ENCODE measurements around the gene TRIOBP. TPM values are rescaled to one million over a fixed set of nuclear protein-coding genes. Genes with fewer than 3 reads are reported as not detected.
"Not testable (repeated sequence)": the region's sequence is repeated elsewhere in the genome, so short reads cannot be mapped to it uniquely, and the experiment has no call there.

TRIOBP gene
- total RNA-seq, 2 donors from 2014 or later: 126 to 146 TPM

- ATAC-seq (ENCODE audit: insufficient number of reproducible peaks, low FRiP score, low read depth) (no peak), DNase-seq (ENCODE audit: low spot score) (no peak)
- H3K27me3 ChIP-seq (replicated peaks; ENCODE audit: insufficient read depth): no peaks in the 10 kb centered on the region
- no peak overlapping the region for H3K4me3 ChIP-seq
- TF ChIP-seq CTCF (IDR thresholded peaks at IDR 0.05): no peak
- H3K4me1 ChIP-seq (ENCODE audit: control insufficient read depth in 1 of 2, low read depth in 2 of 2): no peaks in the 10 kb centered on the region
- H3K27ac ChIP-seq: no peak overlapping the region
- no peaks in the 10 kb centered on the region for H3K36me3 ChIP-seq
- H3K9me3 ChIP-seq: no peaks in the 10 kb centered on the region
Observed at GRCh38 chr22:37714634-37715033, 17.8 kb downstream of the TRIOBP start.

- Histone ChIP-seq H3K9me3 (no peaks in the 10 kb centered on the region), H3K36me3 (no peaks in the 10 kb centered on the region), H3K4me1 (ENCODE audit: control insufficient read depth in 1 of 2, low read depth in 2 of 2) (no peaks in the 10 kb centered on the region), H3K4me3 (no peak overlapping the region), H3K27ac (no peak overlapping the region), H3K27me3 (replicated peaks; ENCODE audit: insufficient read depth) (no peaks in the 10 kb centered on the region)
- no peak for TF ChIP-seq CTCF (IDR thresholded peaks at IDR 0.05)
- DNase-seq (ENCODE audit: low spot score) (no peak), ATAC-seq (ENCODE audit: insufficient number of reproducible peaks, low FRiP score, low read depth) (no peak)
Observed at GRCh38 chr22:37715760-37716159, 18.9 kb downstream of the TRIOBP start.

DNA sequence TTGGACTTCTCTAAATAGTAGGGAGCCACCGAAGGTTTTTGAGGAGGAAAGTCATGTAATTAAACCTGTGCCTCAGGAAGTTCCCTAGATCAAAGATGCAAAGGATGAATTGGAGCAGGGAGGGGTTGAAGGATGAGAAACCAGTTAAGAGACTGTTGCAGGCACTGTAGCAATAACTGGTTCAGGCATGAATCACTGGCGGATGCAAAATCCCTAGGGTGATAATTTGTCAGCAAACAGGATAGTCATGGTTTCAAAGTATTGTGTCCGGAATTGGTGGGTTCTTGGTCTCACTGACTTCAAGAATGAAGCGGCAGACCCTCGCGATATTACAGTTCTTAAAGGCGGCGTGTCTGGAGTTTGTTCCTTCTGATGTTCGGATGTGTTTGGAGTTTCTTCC, 19.9 kb downstream of the TRIOBP start:
- Histone ChIP-seq H3K9me3 (no peaks in the 10 kb centered on the region), H3K36me3 (no peaks in the 10 kb centered on the region), H3K4me3 (no peak overlapping the region), H3K27ac (no peak overlapping the region), H3K27me3 (replicated peaks; ENCODE audit: insufficient read depth) (no peaks in the 10 kb centered on the region), H3K4me1 (ENCODE audit: control insufficient read depth in 1 of 2, low read depth in 2 of 2) (no peaks in the 10 kb centered on the region)
- ATAC-seq (ENCODE audit: insufficient number of reproducible peaks, low FRiP score, low read depth) (no peak), DNase-seq (ENCODE audit: low spot score) (no peak)
- TF ChIP-seq CTCF (IDR thresholded peaks at IDR 0.05): no peak

GRCh38 chr22:37717235-37717634, 20.4 kb downstream of the TRIOBP start:
- H3K36me3 ChIP-seq; ATAC-seq (ENCODE audit: insufficient number of reproducible peaks, low FRiP score, low read depth); H3K27me3 ChIP-seq (replicated peaks; ENCODE audit: insufficient read depth); H3K27ac ChIP-seq; H3K9me3 ChIP-seq; DNase-seq (ENCODE audit: low spot score); H3K4me1 ChIP-seq (ENCODE audit: control insufficient read depth in 1 of 2, low read depth in 2 of 2); H3K4me3 ChIP-seq: not testable (repeated sequence)

GRCh38 chr22:37717746-37718305, 21.0 kb downstream of the TRIOBP start:
- not testable (repeated sequence) for H3K27ac ChIP-seq; H3K9me3 ChIP-seq; H3K4me1 ChIP-seq (ENCODE audit: control insufficient read depth in 1 of 2, low read depth in 2 of 2); DNase-seq (ENCODE audit: low spot score); H3K4me3 ChIP-seq; H3K36me3 ChIP-seq; H3K27me3 ChIP-seq (replicated peaks; ENCODE audit: insufficient read depth); ATAC-seq (ENCODE audit: insufficient number of reproducible peaks, low FRiP score, low read depth)

DNA sequence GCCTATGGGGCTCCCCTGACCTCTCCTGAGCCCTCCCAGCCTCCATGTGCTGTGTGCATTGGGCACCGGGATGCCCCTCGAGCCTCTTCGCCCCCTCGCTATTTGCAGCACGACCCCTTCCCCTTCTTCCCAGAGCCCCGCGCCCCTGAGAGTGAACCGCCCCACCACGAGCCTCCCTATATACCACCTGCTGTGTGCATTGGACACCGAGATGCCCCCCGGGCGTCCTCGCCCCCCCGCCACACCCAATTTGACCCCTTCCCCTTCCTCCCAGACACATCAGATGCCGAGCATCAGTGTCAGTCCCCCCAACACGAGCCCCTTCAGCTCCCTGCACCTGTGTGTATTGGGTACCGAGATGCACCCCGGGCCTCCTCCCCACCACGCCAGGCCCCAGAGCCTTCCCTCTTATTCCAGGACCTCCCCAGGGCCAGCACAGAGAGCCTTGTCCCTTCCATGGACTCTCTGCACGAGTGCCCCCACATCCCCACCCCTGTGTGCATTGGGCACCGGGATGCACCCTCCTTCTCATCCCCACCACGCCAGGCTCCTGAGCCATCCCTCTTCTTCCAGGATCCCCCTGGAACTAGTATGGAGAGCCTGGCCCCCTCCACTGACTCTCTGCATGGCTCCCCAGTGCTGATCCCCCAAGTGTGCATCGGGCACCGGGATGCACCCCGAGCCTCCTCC, 28.8 kb downstream of the TRIOBP start:
- Histone ChIP-seq H3K27ac (no peak overlapping the region), H3K4me1 (ENCODE audit: control insufficient read depth in 1 of 2, low read depth in 2 of 2) (peaks cover 8 to 19% of the 10 kb centered on the region in 2 donors), H3K9me3 (no peaks in the 10 kb centered on the region), H3K4me3 (no peak overlapping the region), H3K27me3 (replicated peaks; ENCODE audit: insufficient read depth) (no peaks in the 10 kb centered on the region), H3K36me3 (no peaks in the 10 kb centered on the region)
- DNase-seq (ENCODE audit: low spot score): no peak
- no peak for ATAC-seq (ENCODE audit: insufficient number of reproducible peaks, low FRiP score, low read depth)
- no peak for TF ChIP-seq CTCF (IDR thresholded peaks at IDR 0.05)
